ENCODE results near the gene BRWD1. TPM values are rescaled to one million over a fixed set of nuclear protein-coding genes. Genes with fewer than 3 reads are reported as not detected.

BRWD1 gene
- total RNA-seq, 1 experiment from 2014 or later: 36.0 TPM

DNA sequence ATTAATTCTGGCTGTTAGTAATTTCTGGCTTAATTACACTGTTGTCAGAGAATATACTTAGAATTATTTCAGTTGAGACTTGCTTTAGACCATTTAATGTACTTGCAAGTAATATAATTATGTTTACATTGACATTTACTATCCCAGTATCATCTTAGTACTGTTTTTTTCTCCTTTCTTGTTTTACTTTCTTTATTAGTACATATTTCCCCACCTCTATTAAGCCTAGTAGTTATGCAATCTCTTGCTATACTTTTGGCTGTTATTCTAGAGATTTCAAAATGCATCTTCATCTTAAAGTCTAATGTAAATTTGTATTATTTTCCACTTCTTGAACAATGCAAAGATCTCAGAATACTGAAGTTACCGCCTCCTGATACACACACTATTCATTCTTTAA, 24.4 kb downstream of the BRWD1 start:
- intact Hi-C loops (cut with micrococcal nuclease): no loop called here
- Mint-ChIP-seq H3K27ac (ENCODE audit: low read depth, unreplicated experiment) (no peak overlapping the region), H3K36me3 (ENCODE audit: insufficient read depth, unreplicated experiment) (peaks cover 83% of the 10 kb centered on the region), H3K4me3 (ENCODE audit: unreplicated experiment) (no peak overlapping the region), H3K27me3 (ENCODE audit: insufficient read depth, unreplicated experiment) (no peaks in the 10 kb centered on the region), H3K9me3 (ENCODE audit: unreplicated experiment) (no peaks in the 10 kb centered on the region), H3K4me1 (ENCODE audit: insufficient read depth, unreplicated experiment) (no peaks in the 10 kb centered on the region)
- no TSS peak for BruUV-seq (replicated peaks)
- DNase-seq (ENCODE audit: unreplicated experiment): no peak
- TF ChIP-seq, protein P1, sequence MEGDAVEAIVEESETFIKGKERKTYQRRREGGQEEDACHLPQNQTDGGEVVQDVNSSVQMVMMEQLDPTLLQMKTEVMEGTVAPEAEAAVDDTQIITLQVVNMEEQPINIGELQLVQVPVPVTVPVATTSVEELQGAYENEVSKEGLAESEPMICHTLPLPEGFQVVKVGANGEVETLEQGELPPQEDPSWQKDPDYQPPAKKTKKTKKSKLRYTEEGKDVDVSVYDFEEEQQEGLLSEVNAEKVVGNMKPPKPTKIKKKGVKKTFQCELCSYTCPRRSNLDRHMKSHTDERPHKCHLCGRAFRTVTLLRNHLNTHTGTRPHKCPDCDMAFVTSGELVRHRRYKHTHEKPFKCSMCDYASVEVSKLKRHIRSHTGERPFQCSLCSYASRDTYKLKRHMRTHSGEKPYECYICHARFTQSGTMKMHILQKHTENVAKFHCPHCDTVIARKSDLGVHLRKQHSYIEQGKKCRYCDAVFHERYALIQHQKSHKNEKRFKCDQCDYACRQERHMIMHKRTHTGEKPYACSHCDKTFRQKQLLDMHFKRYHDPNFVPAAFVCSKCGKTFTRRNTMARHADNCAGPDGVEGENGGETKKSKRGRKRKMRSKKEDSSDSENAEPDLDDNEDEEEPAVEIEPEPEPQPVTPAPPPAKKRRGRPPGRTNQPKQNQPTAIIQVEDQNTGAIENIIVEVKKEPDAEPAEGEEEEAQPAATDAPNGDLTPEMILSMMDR (IDR thresholded peaks at IDR 0.05; ENCODE audit: unreplicated experiment): no peak
- ChIA-PET POLR2A (interaction anchor here (0.7 kb wide), 1 partner anchor 13 kb away, joined by 3 read pairs; no protein-coding TSS in a partner anchor), CTCF (interaction anchor here (1.1 kb wide), 1 partner anchor 99 kb away, joined by 3 read pairs; no protein-coding TSS in a partner anchor)

DNA sequence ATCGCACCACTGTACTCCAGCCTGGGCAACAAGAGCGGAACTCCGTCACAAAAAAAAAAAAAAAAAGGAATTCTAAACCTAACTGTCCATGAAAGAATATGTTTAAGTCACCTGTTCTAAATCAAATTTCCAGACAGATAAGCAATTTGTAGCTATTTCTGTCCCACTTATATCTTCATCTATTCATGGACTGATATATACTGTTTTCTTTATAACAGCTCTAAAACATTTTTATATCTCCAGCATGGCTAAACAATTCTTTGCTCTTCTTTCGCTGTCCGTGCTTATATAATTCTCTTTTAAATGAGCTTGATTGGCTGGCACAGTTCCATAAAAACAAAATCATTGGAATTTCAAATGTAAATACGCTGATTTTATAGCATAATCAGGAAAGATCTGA, 30.5 kb downstream of the BRWD1 start:
- Mint-ChIP-seq H3K27ac (ENCODE audit: low read depth, unreplicated experiment) (no peak overlapping the region), H3K36me3 (ENCODE audit: insufficient read depth, unreplicated experiment) (peaks cover 77% of the 10 kb centered on the region), H3K27me3 (ENCODE audit: insufficient read depth, unreplicated experiment) (no peaks in the 10 kb centered on the region), H3K4me1 (ENCODE audit: insufficient read depth, unreplicated experiment) (no peaks in the 10 kb centered on the region), H3K9me3 (ENCODE audit: unreplicated experiment) (no peaks in the 10 kb centered on the region), H3K4me3 (ENCODE audit: unreplicated experiment) (no peak overlapping the region)
- POLR2A ChIA-PET: interaction anchor here (0.8 to 1.1 kb wide), 2 partner anchors 11 to 53 kb away, joined by 3 read pairs; no protein-coding TSS in a partner anchor
- intact Hi-C loops (cut with micrococcal nuclease): no loop called here
- DNase-seq (ENCODE audit: unreplicated experiment): no peak
- no TSS peak for BruUV-seq (replicated peaks)
- TF ChIP-seq, protein P1 (IDR thresholded peaks at IDR 0.05; ENCODE audit: unreplicated experiment): no peak
- CTCF ChIA-PET: no interaction called here

- H3K4me3 Mint-ChIP-seq (ENCODE audit: unreplicated experiment): no peak overlapping the region
- TF ChIP-seq, protein P1 (IDR thresholded peaks at IDR 0.05; ENCODE audit: unreplicated experiment): no peak
- H3K27ac Mint-ChIP-seq (ENCODE audit: low read depth, unreplicated experiment): no peak overlapping the region
- no peaks in the 10 kb centered on the region for H3K27me3 Mint-ChIP-seq (ENCODE audit: insufficient read depth, unreplicated experiment)
- no TSS peak for BruUV-seq (replicated peaks)
- DNase-seq (ENCODE audit: unreplicated experiment): no peak
- no peaks in the 10 kb centered on the region for H3K4me1 Mint-ChIP-seq (ENCODE audit: insufficient read depth, unreplicated experiment)
- H3K9me3 Mint-ChIP-seq (ENCODE audit: unreplicated experiment): no peaks in the 10 kb centered on the region
- POLR2A ChIA-PET: interaction anchor here (0.6 kb wide), 1 partner anchor 485 kb away, joined by 3 read pairs; no protein-coding TSS in a partner anchor
- CTCF ChIA-PET: no interaction called here
- peaks cover 74% of the 10 kb centered on the region for H3K36me3 Mint-ChIP-seq (ENCODE audit: insufficient read depth, unreplicated experiment)
- intact Hi-C loops (cut with micrococcal nuclease): no loop called here
These were observed 31.6 kb downstream of the BRWD1 start for GRCh38 chr21:39281853-39282252.

DNA sequence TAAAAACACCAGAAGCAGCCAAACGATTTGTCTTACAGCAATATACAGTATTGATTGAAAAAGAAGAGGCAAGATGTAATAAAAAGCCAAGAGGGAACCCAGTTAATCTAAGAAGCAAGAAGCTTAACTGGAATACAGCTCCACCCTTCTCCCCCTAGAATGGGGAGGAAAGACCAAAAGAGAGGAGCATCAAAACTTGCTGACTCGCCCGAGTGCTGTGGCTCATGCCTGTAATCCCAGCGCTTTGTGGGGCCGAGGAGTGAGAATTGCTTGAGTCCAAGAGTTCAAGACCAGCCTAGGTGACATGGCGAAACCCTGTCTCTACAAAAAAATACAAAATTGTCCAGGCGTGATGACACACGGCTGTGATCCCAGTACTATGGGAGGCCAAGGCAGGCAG, 32.2 kb downstream of the BRWD1 start:
- Mint-ChIP-seq H3K27ac (ENCODE audit: low read depth, unreplicated experiment) (no peak overlapping the region), H3K4me1 (ENCODE audit: insufficient read depth, unreplicated experiment) (no peaks in the 10 kb centered on the region), H3K9me3 (ENCODE audit: unreplicated experiment) (no peaks in the 10 kb centered on the region), H3K4me3 (ENCODE audit: unreplicated experiment) (no peak overlapping the region), H3K27me3 (ENCODE audit: insufficient read depth, unreplicated experiment) (no peaks in the 10 kb centered on the region), H3K36me3 (ENCODE audit: insufficient read depth, unreplicated experiment) (peaks cover 69% of the 10 kb centered on the region)
- CTCF ChIA-PET: no interaction called here
- TF ChIP-seq, protein P1 (IDR thresholded peaks at IDR 0.05; ENCODE audit: unreplicated experiment): no peak
- intact Hi-C loops (cut with micrococcal nuclease): no loop called here
- BruUV-seq (replicated peaks): no TSS peak
- POLR2A ChIA-PET: interaction anchor here (0.6 kb wide), 1 partner anchor 24 kb away, joined by 3 read pairs; no protein-coding TSS in a partner anchor
- no peak for DNase-seq (ENCODE audit: unreplicated experiment)

Data from MCF 10A (cell line).